Retinal pigment epithelial cell (primary cell): Measurements from ENCODE around the gene MAP3K2.

Experiments
- DNase-seq: peaks from one replicate; pipeline ENCODE4 v3.0.0-alpha.2; 2010; ENCODE audit warnings: low read depth
- H3K4me3 ChIP-seq: 2 replicates; pipeline ENCODE4 v1.5.1; 2011; ENCODE audit warnings: mild to moderate bottlenecking, low read length, control low read depth, moderate library complexity
- CTCF ChIP-seq: conservative IDR thresholded peaks from 2 replicates; pipeline ENCODE4 v1.5.1; 2011; ENCODE audit warnings: low read depth, low read length, control low read depth, inconsistent platforms

The MAP3K2 gene

GRCh38 chr2:127320586-127321275, 67.0 kb downstream of the MAP3K2 start:
- no peak for DNase-seq
- no peak for TF ChIP-seq CTCF
- no peak overlapping the region for H3K4me3 ChIP-seq

GRCh38 chr2:127320067-127320466, 67.7 kb downstream of the MAP3K2 start:
- no peak for DNase-seq
- TF ChIP-seq CTCF = no peak
- no peak overlapping the region for H3K4me3 ChIP-seq

GRCh38 chr2:127314193-127314988, 73.4 kb downstream of the MAP3K2 start:
- DNase-seq = no peak
- no peak overlapping the region for H3K4me3 ChIP-seq
- no peak for TF ChIP-seq CTCF

- no peak for TF ChIP-seq CTCF
- no peak overlapping the region for H3K4me3 ChIP-seq
- DNase-seq = no peak
Measured at GRCh38 chr2:127313406-127313805, 74.4 kb downstream of the MAP3K2 start.

GRCh38 chr2:127310980-127311379, 76.8 kb downstream of the MAP3K2 start:
- no peak for DNase-seq
- no peak overlapping the region for H3K4me3 ChIP-seq
- TF ChIP-seq CTCF = no peak

GRCh38 chr2:127309468-127309867, 78.3 kb downstream of the MAP3K2 start:
- DNase-seq = no peak
- H3K4me3 ChIP-seq = no peak overlapping the region
- TF ChIP-seq CTCF = no peak
